Measurements from ENCODE around the gene CELF6.

DNA sequence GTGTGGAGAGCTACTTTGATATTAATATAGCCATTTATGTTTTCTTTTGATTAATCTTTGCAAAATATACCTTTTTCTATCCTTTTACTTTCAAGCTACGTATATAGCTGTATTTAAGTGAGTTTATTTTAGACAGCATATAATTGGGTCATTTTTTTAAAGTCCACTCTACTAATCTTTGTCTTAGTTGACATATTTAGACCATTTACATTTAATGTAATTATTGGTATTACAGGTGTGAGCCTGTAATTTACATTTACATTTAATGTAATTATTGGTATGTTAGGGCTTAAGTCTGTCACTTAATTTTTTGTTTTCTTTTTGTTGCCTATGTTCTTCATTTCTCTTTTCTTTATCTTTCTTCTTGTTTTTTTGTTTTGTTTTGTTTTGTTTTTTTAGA, 3.8 kb upstream of the CELF6 start:
- TF ChIP-seq EZH2 (IDR thresholded peaks at IDR 0.05) (no peak), POLR2AphosphoS5 (IDR thresholded peaks at IDR 0.05; ENCODE audit: borderline replicate concordance, low read depth, low read length) (no peak), FOXP2 (optimal IDR thresholded peaks at IDR 0.05; ENCODE audit: control extremely low read depth, extremely low read length, insufficient read depth) (no peak)
